Measurements from ENCODE around the gene DPEP3.

Gene DPEP3

DNA sequence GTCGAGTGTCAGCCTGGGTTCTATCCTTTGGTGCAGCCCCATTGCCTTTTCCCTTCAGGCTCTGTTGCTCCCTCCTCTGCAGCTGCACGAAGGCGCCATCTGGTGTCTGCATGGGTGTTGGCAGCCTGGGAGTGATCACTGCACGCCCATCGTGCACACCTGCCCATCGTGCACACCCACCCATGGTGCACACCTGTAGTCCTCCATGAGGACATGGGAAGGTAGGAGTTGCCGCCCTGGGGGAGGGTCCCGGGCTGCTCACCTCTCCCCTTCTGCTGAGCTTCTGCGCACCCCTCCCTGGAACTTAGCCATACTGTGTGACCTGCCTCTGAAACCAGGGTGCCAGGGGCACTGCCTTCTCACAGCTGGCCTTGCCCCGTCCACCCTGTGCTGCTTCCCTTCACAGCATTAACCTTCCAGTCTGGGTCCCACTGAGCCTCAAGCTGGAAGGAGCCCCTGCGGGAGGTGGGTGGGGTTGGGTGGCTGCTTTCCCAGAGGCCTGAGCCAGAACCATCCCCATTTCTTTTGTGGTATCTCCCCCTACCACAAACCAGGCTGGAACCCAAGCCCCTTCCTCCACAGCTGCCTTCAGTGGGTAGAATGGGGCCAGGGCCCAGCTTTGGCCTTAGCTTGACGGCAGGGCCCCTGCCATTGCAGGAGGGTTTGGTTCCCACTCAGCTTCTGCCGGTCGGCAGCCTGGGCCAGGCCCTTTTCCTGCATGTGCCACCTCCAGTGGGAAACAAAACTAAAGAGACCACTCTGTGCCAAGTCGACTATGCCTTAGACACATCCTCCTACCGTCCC lies 51.5 kb downstream of the DPEP3 start:
- DNase-seq, result peak; percentile 50

DNA sequence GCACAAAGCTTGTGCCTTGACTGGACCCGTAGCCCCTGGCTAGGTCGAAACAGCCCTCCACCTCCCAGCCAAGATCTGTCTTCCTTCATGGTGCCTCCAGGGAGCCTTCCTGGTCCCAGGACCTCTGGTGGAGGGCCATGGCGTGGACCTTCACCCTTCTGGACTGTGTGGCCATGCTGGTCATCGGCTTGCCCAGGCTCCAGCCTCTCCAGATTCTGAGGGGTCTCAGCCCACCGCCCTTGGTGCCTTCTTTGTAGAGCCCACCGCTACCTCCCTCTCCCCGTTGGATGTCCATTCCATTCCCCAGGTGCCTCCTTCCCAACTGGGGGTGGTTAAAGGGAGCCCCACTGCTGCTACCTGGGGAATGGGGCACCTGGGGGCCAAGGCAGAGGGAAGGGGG lies 52.2 kb downstream of the DPEP3 start:
- DNase-seq, result no peak

DNA sequence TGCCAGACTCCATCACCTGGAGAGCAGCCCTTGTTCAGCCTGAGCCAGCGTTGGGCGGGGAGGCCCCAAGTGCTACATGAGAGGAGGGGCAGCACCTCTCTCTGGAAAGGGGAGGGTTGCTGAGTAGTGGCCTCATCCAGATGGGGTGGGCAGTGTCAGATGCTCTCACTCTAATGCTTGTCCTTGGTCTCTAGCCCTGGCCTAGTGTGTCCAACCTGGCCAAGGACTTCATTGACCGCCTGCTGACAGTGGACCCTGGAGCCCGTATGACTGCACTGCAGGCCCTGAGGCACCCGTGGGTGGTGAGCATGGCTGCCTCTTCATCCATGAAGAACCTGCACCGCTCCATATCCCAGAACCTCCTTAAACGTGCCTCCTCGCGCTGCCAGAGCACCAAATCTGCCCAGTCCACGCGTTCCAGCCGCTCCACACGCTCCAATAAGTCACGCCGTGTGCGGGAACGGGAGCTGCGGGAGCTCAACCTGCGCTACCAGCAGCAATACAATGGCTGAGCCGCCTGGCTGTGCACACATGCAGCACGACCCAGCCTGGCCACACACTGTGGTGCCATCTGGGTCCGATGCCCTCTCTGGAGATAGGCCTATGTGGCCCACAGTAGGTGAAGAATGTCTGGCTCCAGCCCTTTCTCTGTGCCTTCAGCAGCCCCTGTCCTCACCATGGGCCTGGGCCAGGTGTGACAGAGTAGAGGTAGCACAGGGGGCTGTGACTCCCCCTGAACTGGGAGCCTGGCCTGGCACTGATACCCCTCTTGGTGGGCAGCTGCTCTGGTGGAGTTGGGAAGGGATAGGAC lies 53.0 kb downstream of the DPEP3 start:
- DNase-seq, result no peak

DNA sequence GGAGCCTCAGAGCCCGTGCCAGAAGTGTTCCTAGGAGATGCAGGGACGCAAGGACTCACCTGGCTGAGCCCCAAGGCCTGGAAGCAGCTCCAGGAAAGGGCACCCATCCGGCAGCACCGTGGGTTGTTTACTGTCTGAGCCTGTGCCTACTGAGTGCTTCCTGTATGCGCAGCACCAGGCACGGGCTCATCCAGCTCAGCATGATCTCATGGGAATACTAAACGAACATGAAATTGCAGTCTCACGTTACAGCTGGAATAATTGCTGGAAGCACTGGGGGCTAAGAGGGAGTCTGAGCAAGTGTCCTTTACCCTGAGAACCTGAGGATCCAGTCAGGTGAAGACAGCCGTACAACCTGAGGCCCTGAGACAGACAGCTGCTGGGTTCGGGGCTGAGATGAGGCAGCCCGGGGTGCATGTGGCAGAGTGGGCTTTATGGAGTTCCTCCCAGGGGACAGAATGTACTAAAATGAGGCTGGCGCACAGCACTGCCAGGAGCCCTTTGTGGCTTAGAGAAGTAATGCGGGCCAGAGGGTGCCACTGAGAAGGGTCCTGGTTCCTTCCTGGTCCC lies 54.0 kb downstream of the DPEP3 start:
- no peak for DNase-seq

Data from fibroblast of skin of right biceps (primary cell).